Neural progenitor cell (in vitro differentiated cells): Measurements from ENCODE around the gene CHD6.

Experiments used
- CTCF ChIP-seq: fragments of 200-600 bp; sonication (generic); IDR thresholded peaks from 2 replicates; pipeline ENCODE4 v1.5.1; 2017; ENCODE audit warnings: antibody characterized with exemption, mild to moderate bottlenecking
- EZH2 ChIP-seq: fragments of 200-600 bp; sonication (generic); IDR thresholded peaks from 2 replicates; pipeline ENCODE4 v1.6.1; 2017; ENCODE audit warnings: antibody characterized with exemption, mild to moderate bottlenecking, moderate library complexity

- TF ChIP-seq CTCF (no peak), EZH2 (no peak)
Measured at GRCh38 chr20:41355598-41356203, 262.5 kb downstream of the CHD6 start.
